ENCODE results near the gene ALPG.

The ALPG gene

DNA sequence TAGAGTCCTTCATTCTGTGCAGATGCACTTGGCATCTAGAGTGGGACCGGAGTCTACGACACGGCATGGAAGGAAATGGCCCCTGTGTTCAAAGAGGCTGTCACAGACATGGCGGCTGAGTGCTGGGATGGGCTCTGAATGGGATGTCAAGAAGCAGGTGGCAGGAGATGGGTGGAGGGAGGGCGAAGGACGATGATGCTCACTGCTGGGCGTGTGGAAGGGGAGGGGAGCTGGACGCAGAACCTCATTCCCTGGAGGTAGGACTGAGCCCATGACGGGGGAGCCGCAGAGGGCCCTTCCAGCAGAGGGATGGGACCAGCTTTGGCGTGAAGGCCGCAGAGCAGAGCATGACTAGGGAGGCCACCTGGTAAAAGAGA lies 30.5 kb downstream of the ALPG start:
- Histone ChIP-seq H3K4me1 (ENCODE audit: insufficient read depth, low read length) (peaks cover 4% of the 10 kb centered on the region; the same call in 1 of the 2 replicates), H4K20me1 (ENCODE audit: insufficient read depth, low read length) (no peaks in the 10 kb centered on the region), H3K79me2 (ENCODE audit: insufficient read depth, low read length) (no peaks in the 10 kb centered on the region), H3K9me3 (ENCODE audit: insufficient read depth, low read length, severe bottlenecking) (no peaks in the 10 kb centered on the region), H3K4me3 (ENCODE audit: low read depth in 1 of 2, low read length in 2 of 2) (no peak overlapping the region), H3K36me3 (ENCODE audit: insufficient read depth, low read length) (no peaks in the 10 kb centered on the region), H3K27ac (ENCODE audit: low read length) (no peak overlapping the region), H3K4me2 (ENCODE audit: insufficient read depth, low read length) (no peak overlapping the region), H2AFZ (ENCODE audit: low read depth, low read length) (no peak overlapping the region), H3K27me3 (ENCODE audit: insufficient read depth, low read length, poor library complexity) (no peaks in the 10 kb centered on the region), H3K9ac (ENCODE audit: low read depth, low read length) (no peak overlapping the region)
- DNase-seq (no peak), ATAC-seq (ENCODE audit: insufficient read depth, low read depth) (no peak)
- no peak for TF ChIP-seq EZH2 (IDR thresholded peaks at IDR 0.05; ENCODE audit: borderline replicate concordance, low read depth, low read length, severe bottlenecking)
- TF ChIP-seq, protein P1, sequence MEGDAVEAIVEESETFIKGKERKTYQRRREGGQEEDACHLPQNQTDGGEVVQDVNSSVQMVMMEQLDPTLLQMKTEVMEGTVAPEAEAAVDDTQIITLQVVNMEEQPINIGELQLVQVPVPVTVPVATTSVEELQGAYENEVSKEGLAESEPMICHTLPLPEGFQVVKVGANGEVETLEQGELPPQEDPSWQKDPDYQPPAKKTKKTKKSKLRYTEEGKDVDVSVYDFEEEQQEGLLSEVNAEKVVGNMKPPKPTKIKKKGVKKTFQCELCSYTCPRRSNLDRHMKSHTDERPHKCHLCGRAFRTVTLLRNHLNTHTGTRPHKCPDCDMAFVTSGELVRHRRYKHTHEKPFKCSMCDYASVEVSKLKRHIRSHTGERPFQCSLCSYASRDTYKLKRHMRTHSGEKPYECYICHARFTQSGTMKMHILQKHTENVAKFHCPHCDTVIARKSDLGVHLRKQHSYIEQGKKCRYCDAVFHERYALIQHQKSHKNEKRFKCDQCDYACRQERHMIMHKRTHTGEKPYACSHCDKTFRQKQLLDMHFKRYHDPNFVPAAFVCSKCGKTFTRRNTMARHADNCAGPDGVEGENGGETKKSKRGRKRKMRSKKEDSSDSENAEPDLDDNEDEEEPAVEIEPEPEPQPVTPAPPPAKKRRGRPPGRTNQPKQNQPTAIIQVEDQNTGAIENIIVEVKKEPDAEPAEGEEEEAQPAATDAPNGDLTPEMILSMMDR (IDR thresholded peaks at IDR 0.05; ENCODE audit: borderline replicate concordance, extremely low read depth, low read length, poor library complexity, severe bottlenecking) = no peak

DNA sequence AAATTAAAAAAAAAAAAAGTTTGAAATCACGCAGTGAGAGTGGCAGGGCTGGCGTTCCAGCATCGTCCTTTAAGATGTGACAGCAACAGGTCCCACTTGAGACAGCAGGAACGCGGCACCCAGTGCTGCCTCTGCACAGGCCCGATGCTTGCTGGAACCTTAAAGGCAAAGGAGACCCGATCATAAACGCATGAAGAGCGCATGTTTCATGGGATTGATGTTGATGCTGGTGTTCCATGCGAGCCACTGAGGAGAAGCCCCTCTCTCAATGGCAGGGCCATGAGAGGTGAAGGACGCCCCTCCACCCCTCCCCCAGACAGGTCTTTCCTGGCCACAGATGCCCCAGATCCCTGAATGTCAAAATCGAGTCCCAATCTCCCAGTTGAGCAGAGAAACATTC lies 31.4 kb downstream of the ALPG start:
- no peaks in the 10 kb centered on the region for H4K20me1 ChIP-seq (ENCODE audit: insufficient read depth, low read length)
- no peak overlapping the region for H2AFZ ChIP-seq (ENCODE audit: low read depth, low read length)
- TF ChIP-seq, protein P1 (IDR thresholded peaks at IDR 0.05; ENCODE audit: borderline replicate concordance, extremely low read depth, low read length, poor library complexity, severe bottlenecking) = no peak
- TF ChIP-seq EZH2 (IDR thresholded peaks at IDR 0.05; ENCODE audit: borderline replicate concordance, low read depth, low read length, severe bottlenecking) = no peak
- H3K36me3 ChIP-seq (ENCODE audit: insufficient read depth, low read length) = no peaks in the 10 kb centered on the region
- no peak overlapping the region for H3K4me3 ChIP-seq (ENCODE audit: low read depth in 1 of 2, low read length in 2 of 2)
- H3K9me3 ChIP-seq (ENCODE audit: insufficient read depth, low read length, severe bottlenecking) = no peaks in the 10 kb centered on the region
- ATAC-seq (ENCODE audit: insufficient read depth, low read depth) = no peak
- peaks cover 4% of the 10 kb centered on the region; the same call in 1 of the 2 replicates for H3K4me1 ChIP-seq (ENCODE audit: insufficient read depth, low read length)
- no peak overlapping the region for H3K9ac ChIP-seq (ENCODE audit: low read depth, low read length)
- H3K4me2 ChIP-seq (ENCODE audit: insufficient read depth, low read length) = no peak overlapping the region
- no peak overlapping the region for H3K27ac ChIP-seq (ENCODE audit: low read length)
- no peaks in the 10 kb centered on the region for H3K27me3 ChIP-seq (ENCODE audit: insufficient read depth, low read length, poor library complexity)
- DNase-seq = no peak
- no peaks in the 10 kb centered on the region for H3K79me2 ChIP-seq (ENCODE audit: insufficient read depth, low read length)

DNA sequence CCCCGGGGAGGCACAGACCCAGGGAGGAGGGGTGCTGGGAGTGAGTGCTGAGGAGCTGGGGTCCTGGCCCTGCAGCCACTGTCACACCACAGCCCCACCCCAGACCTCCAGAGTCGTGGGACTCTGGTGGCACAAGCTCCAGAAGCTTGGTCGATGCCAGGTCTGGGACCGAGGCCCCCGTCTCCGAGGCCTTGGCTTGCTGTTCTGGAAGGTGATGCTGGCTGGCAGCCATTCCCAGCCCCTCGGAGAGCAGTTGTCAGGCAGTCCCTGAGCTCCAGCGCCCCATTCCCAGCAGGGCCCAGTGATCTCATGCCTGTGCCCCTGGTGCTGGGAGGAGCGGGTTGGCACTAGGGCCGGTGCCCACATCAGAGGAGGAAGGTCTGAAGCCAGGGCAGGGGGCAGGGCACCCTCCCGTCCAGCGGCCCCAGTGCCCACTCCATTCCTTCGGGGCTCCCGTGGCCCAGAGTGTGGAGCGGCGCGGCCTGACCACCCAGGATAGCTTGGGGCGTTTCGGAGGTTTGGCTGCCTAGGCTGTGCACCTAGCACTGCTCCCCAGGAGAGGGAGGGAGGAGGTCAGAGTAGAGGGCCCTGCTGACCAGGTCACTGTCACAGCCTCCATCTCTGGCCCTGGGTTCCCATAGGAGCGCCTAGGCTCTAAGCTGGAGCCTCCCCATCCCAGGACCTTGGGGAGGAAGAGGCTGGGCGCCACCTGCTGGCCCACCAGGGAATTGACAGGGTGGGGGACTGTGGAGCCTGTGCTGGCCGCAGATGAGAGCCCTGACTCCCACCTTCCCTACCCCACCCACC lies 32.5 kb downstream of the ALPG start:
- H2AFZ ChIP-seq (ENCODE audit: low read depth, low read length) = no peak overlapping the region
- no peak overlapping the region for H3K4me2 ChIP-seq (ENCODE audit: insufficient read depth, low read length)
- no peaks in the 10 kb centered on the region for H3K27me3 ChIP-seq (ENCODE audit: insufficient read depth, low read length, poor library complexity)
- no peaks in the 10 kb centered on the region for H4K20me1 ChIP-seq (ENCODE audit: insufficient read depth, low read length)
- H3K9me3 ChIP-seq (ENCODE audit: insufficient read depth, low read length, severe bottlenecking) = no peaks in the 10 kb centered on the region
- H3K36me3 ChIP-seq (ENCODE audit: insufficient read depth, low read length) = no peaks in the 10 kb centered on the region
- H3K9ac ChIP-seq (ENCODE audit: low read depth, low read length) = no peak overlapping the region
- TF ChIP-seq, protein P1 (IDR thresholded peaks at IDR 0.05; ENCODE audit: borderline replicate concordance, extremely low read depth, low read length, poor library complexity, severe bottlenecking) = peak; percentile 48
- TF ChIP-seq EZH2 (IDR thresholded peaks at IDR 0.05; ENCODE audit: borderline replicate concordance, low read depth, low read length, severe bottlenecking) = no peak
- no peak overlapping the region for H3K27ac ChIP-seq (ENCODE audit: low read length)
- no peak overlapping the region for H3K4me3 ChIP-seq (ENCODE audit: low read depth in 1 of 2, low read length in 2 of 2)
- ATAC-seq (ENCODE audit: insufficient read depth, low read depth) = peak; percentile 72
- H3K79me2 ChIP-seq (ENCODE audit: insufficient read depth, low read length) = no peaks in the 10 kb centered on the region
- peak; percentile 57 for DNase-seq
- H3K4me1 ChIP-seq (ENCODE audit: insufficient read depth, low read length) = peaks cover 5% of the 10 kb centered on the region

Data from DND-41 (cell line).